CD14-positive monocyte (primary cell): ENCODE results near the gene PXMP4. TPM values are rescaled to one million over a fixed set of nuclear protein-coding genes. Genes with fewer than 3 reads are reported as not detected.

ENCODE experiments used
- DNase-seq, 3 donors: peaks; one replicate each; pipeline ENCODE4 v3.0.0-alpha.2; 2011 to 2022
- H2AFZ ChIP-seq: 2 replicates; pipeline ENCODE4 v1.6.0; 2012; ENCODE audit warnings: mild to moderate bottlenecking, low read depth, low read length, inconsistent platforms; ENCODE audit not compliant: insufficient read depth, poor library complexity, severe bottlenecking
- H3K27ac ChIP-seq, 2 donors: 1 replicate in 1 of 2; 2 replicates in 1 of 2; pipeline ENCODE4 v1.5.1; 2012 to 2013; ENCODE audit warnings: low read length in 2 of 2, control low read depth in 1 of 2, inconsistent platforms in 1 of 2, low read depth in 1 of 2, mild to moderate bottlenecking in 1 of 2
- H3K27me3 ChIP-seq, 2 donors: one replicate each; pipeline versions ENCODE4 v1.6.0 to v1.6.1; 2011 to 2013; ENCODE audit warnings: low read length in 2 of 2; ENCODE audit not compliant: control insufficient read depth in 2 of 2, insufficient read depth in 2 of 2
- H3K36me3 ChIP-seq, 2 donors: replicated peaks in 1 of 2; 1 replicate in 1 of 2; 2 replicates in 1 of 2; pipeline versions ENCODE4 v1.5.1 to v1.6.1; 2012 to 2013; ENCODE audit warnings: low read length in 2 of 2, control low read depth in 1 of 2, inconsistent platforms in 1 of 2, mild to moderate bottlenecking in 1 of 2; ENCODE audit not compliant: insufficient read depth in 2 of 2, control insufficient read depth in 1 of 2
- H3K4me1 ChIP-seq, 2 donors: 1 replicate in 1 of 2; 2 replicates in 1 of 2; pipeline versions ENCODE4 v1.5.1 to v1.6.1; 2012 to 2013; ENCODE audit warnings: low read length in 2 of 2, control low read depth in 1 of 2, inconsistent platforms in 1 of 2, mild to moderate bottlenecking in 1 of 2, moderate library complexity in 1 of 2; ENCODE audit not compliant: insufficient read depth in 2 of 2, control insufficient read depth in 1 of 2
- H3K4me2 ChIP-seq: replicated peaks from 2 replicates; pipeline ENCODE3; 2012; ENCODE audit warnings: low read length, moderate library complexity, mild to moderate bottlenecking; ENCODE audit not compliant: poor library complexity, severe bottlenecking; ENCODE audit errors: extremely low read depth
- H3K4me3 ChIP-seq, 3 experiments: fragments of 200-600 bp in 1 of 3; sonication (generic) in 1 of 3; replicated peaks in 1 of 3; 1 replicate in 2 of 3; 2 replicates in 1 of 3; pipeline ENCODE4 v1.5.1; 2011 to 2013; ENCODE audit warnings: low read length in 3 of 3, mild to moderate bottlenecking in 3 of 3, control low read depth in 2 of 3, low read depth in 2 of 3, inconsistent platforms in 1 of 3, moderate library complexity in 1 of 3
- H3K79me2 ChIP-seq: 2 replicates; pipeline ENCODE4 v1.6.0; 2012; ENCODE audit warnings: mild to moderate bottlenecking, control low read depth, inconsistent platforms, low read length, moderate library complexity; ENCODE audit not compliant: insufficient read depth
- H3K9ac ChIP-seq: 2 replicates; pipeline ENCODE4 v1.6.0; 2017; ENCODE audit warnings: low read length, mild to moderate bottlenecking; ENCODE audit not compliant: insufficient read depth, poor library complexity, severe bottlenecking
- H3K9me3 ChIP-seq, 2 donors: replicated peaks in 1 of 2; 1 replicate in 1 of 2; 2 replicates in 1 of 2; pipeline versions ENCODE4 v1.5.1 to v1.6.1; 2012 to 2013; ENCODE audit warnings: low read length in 2 of 2, control low read depth in 1 of 2; ENCODE audit not compliant: control insufficient read depth in 1 of 2, insufficient read depth in 1 of 2
- H4K20me1 ChIP-seq: 2 replicates; pipeline ENCODE4 v1.6.0; 2012; ENCODE audit warnings: mild to moderate bottlenecking, low read length, control low read depth, moderate library complexity; ENCODE audit not compliant: insufficient read depth
- H3K27ac Mint-ChIP-seq, 7 donors: one replicate each; pipeline ENCODE4 v1.8.0; 2020; ENCODE audit warnings: mild to moderate bottlenecking in 7 of 7, mixed read lengths in 7 of 7, moderate library complexity in 6 of 7, inconsistent platforms in 2 of 7
- H3K27me3 Mint-ChIP-seq, 3 donors: one replicate each; pipeline ENCODE4 v1.8.0; 2021 to 2022; ENCODE audit warnings: low read depth in 3 of 3, mild to moderate bottlenecking in 3 of 3, mixed read lengths in 3 of 3, moderate library complexity in 3 of 3, inconsistent platforms in 1 of 3
- H3K36me3 Mint-ChIP-seq, 2 donors: one replicate each; pipeline ENCODE4 v1.8.0; 2020; ENCODE audit warnings: mixed read lengths in 2 of 2, inconsistent platforms in 1 of 2, mild to moderate bottlenecking in 1 of 2
- H3K4me1 Mint-ChIP-seq: one replicate; pipeline ENCODE4 v1.8.0; 2020; ENCODE audit warnings: mild to moderate bottlenecking, mixed read lengths
- H3K4me3 Mint-ChIP-seq, 2 donors: one replicate each; pipeline ENCODE4 v1.8.0; 2020; ENCODE audit warnings: mild to moderate bottlenecking in 2 of 2, mixed read lengths in 2 of 2, moderate library complexity in 1 of 2
- H3K9me3 Mint-ChIP-seq, 7 donors: one replicate each; pipeline ENCODE4 v1.8.0; 2020 to 2022; ENCODE audit warnings: mixed read lengths in 7 of 7, mild to moderate bottlenecking in 6 of 7, moderate library complexity in 6 of 7, inconsistent platforms in 2 of 7
- CTCF ChIP-seq: fragments of 200-600 bp; IDR thresholded peaks from one replicate; pipeline ENCODE4 v1.8.0; 2022; ENCODE audit warnings: antibody characterized with exemption, mild to moderate bottlenecking
- WGBS: methylation state at CpG from one replicate; pipeline ENCODE4 v1.1.5; 2013; ENCODE audit warnings: missing lambda C conversion rate; ENCODE audit not compliant: insufficient coverage; 5-methylcytosine and 5-hydroxymethylcytosine counted together
- intact Hi-C, 2 donors: fragments of 100-400 bp; cut with micrococcal nuclease; formaldehyde crosslinking; loops; one replicate each; pipeline versions ENCODE4 v1.15.0 to v1.15.1; 2023
- polyA plus RNA-seq, 3 donors: library from polyadenylated mRNA; depleted of rRNA in 1 of 3; unstranded in 2 of 3; stranded (reverse) in 1 of 3; fragments of 300-500 nt in 2 of 3; fragments of >200 nt in 1 of 3; fragmentation: Illumina TruSeq in 2 of 3; gene quantifications; 1 replicate in 2 of 3; 2 replicates in 1 of 3; pipeline ENCODE4 v1.2.3, GENCODE V29; 2012 to 2021

Gene PXMP4
- polyA plus RNA-seq, 3 donors: 4.9 to 11.4 (median 9.0) TPM

- intact Hi-C loops: no loop called here
- Histone ChIP-seq H3K9me3 (peaks cover 0 to 6% of the 10 kb centered on the region in 2 donors), H3K9ac (no peak overlapping the region), H3K27ac (no peak overlapping the region), H2AFZ (no peak overlapping the region), H4K20me1 (no peaks in the 10 kb centered on the region), H3K36me3 (peaks cover 21 to 81% of the 10 kb centered on the region in 2 donors), H3K27me3 (no peaks in the 10 kb centered on the region), H3K4me3 (no peak overlapping the region), H3K4me2 (no peak overlapping the region), H3K4me1 (no peaks in the 10 kb centered on the region), H3K79me2 (no peaks in the 10 kb centered on the region)
- Mint-ChIP-seq H3K9me3 (peaks cover 0 to 8% (median 4%) of the 10 kb centered on the region in 7 donors), H3K27ac (no peak overlapping the region), H3K4me3 (no peak overlapping the region), H3K36me3 (peaks cover 64 to 85% of the 10 kb centered on the region in 2 donors), H3K4me1 (peaks cover 1% of the 10 kb centered on the region), H3K27me3 (peaks cover 0 to 2% (median 0%) of the 10 kb centered on the region in 3 donors)
- no peak for DNase-seq
- TF ChIP-seq CTCF: no peak
- 100% methylated on average over 5 of the region's 5 CpGs for WGBS
Measured at GRCh38 chr20:33753763-33754162, 33.7 kb upstream of the PXMP4 start.

GRCh38 chr20:33753143-33753542 lies 33.0 kb upstream of the PXMP4 start:
- Histone ChIP-seq H3K27ac (no peak overlapping the region), H2AFZ (no peak overlapping the region), H3K36me3 (peaks cover 21 to 80% of the 10 kb centered on the region in 2 donors), H3K4me3 (no peak overlapping the region), H3K9ac (no peak overlapping the region), H3K79me2 (no peaks in the 10 kb centered on the region), H3K27me3 (no peaks in the 10 kb centered on the region), H3K4me2 (no peak overlapping the region), H3K4me1 (no peaks in the 10 kb centered on the region), H4K20me1 (no peaks in the 10 kb centered on the region), H3K9me3 (peaks cover 0 to 6% of the 10 kb centered on the region in 2 donors)
- intact Hi-C loops: no loop called here
- 94% methylated on average over 2 of the region's 7 CpGs for WGBS
- Mint-ChIP-seq H3K4me3 (no peak overlapping the region), H3K27ac (no peak overlapping the region), H3K36me3 (peaks cover 62 to 86% of the 10 kb centered on the region in 2 donors), H3K9me3 (peaks cover 0 to 8% (median 4%) of the 10 kb centered on the region in 7 donors), H3K27me3 (peaks cover 0 to 2% (median 0%) of the 10 kb centered on the region in 3 donors), H3K4me1 (peaks cover 1% of the 10 kb centered on the region)
- no peak for TF ChIP-seq CTCF
- DNase-seq: no peak
